Heart left ventricle (tissue), 13 donors: ENCODE results near the gene ABLIM2.

Experiments used
- POLR2A ChIP-seq, 2 donors: fragments of 450-650 bp; IDR thresholded peaks; one replicate each; pipeline ENCODE4 v1.6.1; 2017; ENCODE audit warnings: antibody characterized with exemption in 2 of 2, mild to moderate bottlenecking in 2 of 2, moderate library complexity in 2 of 2
- TF ChIP-seq, protein P1 (sequence below), 12 donors: fragments of 200-600 bp; sonication (generic) in 4 of 12; IDR thresholded peaks; one replicate each; pipeline versions ENCODE4 v1.5.0 to v1.8.0; 2018 to 2022; ENCODE audit warnings: antibody characterized with exemption in 12 of 12, mild to moderate bottlenecking in 5 of 12
- donor health status: ischemic (EF 13 %, LVEDD 7.1; RV severe dilation, severe dysfunction).
- donor health status: DM: no; HTN: yes; CAD: no.
- donor health status: DM: no; HTN: no; CAD: no.
- donor health status: ischemic (EF 25% LVEDD 6.9; RV normal size, moderate dysfunction).
- donor health status: ischemic (EF 25% LVEDD 5.7; RV mildly dilated, moderate dysfunction).
- donor health status: ischemic (EF 35%, LVEDD 5.7; RV mildly dilated, moderate dysfunction).
- donor health status: nonischemic (EF 11% LVEDD 7.7; RV severe dilation, severe dysfunction).
- donor health status: DM: yes; HTN: yes; CAD: no.
- donor health status: PGD.
- donor health status: ischemic (EF 29% LVEDD 5.4; RV normal size, mild dysfunction).
- donor health status: nonischemic (EF 23%, LVEDD 6.1; RV moderate dilation, normal function).

DNA sequence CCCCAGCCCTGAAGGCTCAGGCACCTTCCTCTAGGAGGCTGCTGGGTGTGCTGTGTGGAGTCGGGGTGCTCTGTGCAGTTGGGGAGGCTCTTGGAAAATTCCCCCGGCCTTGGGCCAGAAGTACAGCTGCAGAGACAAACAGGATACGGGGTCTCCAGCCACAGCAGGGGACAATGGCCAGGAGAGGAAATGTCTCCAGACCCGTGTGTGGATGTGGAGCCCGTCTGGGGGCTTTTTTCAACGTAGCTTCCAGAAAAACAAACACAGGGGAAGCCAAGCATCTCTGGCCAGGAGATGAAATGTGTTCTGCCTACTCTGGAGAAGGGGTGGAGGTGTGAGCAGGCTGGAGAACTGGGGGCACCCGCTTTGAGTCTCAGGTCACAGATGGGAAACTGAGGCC is 36.8 kb upstream of the ABLIM2 start:
- TF ChIP-seq, protein P1, sequence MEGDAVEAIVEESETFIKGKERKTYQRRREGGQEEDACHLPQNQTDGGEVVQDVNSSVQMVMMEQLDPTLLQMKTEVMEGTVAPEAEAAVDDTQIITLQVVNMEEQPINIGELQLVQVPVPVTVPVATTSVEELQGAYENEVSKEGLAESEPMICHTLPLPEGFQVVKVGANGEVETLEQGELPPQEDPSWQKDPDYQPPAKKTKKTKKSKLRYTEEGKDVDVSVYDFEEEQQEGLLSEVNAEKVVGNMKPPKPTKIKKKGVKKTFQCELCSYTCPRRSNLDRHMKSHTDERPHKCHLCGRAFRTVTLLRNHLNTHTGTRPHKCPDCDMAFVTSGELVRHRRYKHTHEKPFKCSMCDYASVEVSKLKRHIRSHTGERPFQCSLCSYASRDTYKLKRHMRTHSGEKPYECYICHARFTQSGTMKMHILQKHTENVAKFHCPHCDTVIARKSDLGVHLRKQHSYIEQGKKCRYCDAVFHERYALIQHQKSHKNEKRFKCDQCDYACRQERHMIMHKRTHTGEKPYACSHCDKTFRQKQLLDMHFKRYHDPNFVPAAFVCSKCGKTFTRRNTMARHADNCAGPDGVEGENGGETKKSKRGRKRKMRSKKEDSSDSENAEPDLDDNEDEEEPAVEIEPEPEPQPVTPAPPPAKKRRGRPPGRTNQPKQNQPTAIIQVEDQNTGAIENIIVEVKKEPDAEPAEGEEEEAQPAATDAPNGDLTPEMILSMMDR (IDR thresholded peaks at IDR 0.05) = no peak
- TF ChIP-seq POLR2A (IDR thresholded peaks at IDR 0.05) = no peak
